Endodermal cell (in vitro differentiated cells): ENCODE measurements around the gene CARD11. TPM values are rescaled to one million over a fixed set of nuclear protein-coding genes. Genes with fewer than 3 reads are reported as not detected.
A peak's percentile ranks its signal among the peaks of the same experiment; 100 is the strongest.

ENCODE experiments used
- DNase-seq: peaks from one replicate; pipeline ENCODE4 v3.0.0-alpha.2; 2017
- H3K27ac ChIP-seq: 2 replicates; pipeline ENCODE4 v1.5.1; 2013; ENCODE audit warnings: mild to moderate bottlenecking, low read depth, low read length, moderate library complexity
- H3K27me3 ChIP-seq: 2 replicates; pipeline ENCODE4 v1.6.1; 2013; ENCODE audit warnings: mild to moderate bottlenecking, low read length, moderate library complexity; ENCODE audit not compliant: insufficient read depth, control insufficient read depth, poor library complexity, severe bottlenecking
- H3K36me3 ChIP-seq: 2 replicates; pipeline ENCODE4 v1.7.0; 2013; ENCODE audit warnings: mild to moderate bottlenecking, low read length, moderate library complexity; ENCODE audit not compliant: control insufficient read depth, insufficient read depth
- H3K4me1 ChIP-seq: one replicate; pipeline ENCODE4 v1.7.0; 2013; ENCODE audit warnings: low read length; ENCODE audit not compliant: control insufficient read depth, insufficient read depth
- H3K4me3 ChIP-seq: 2 replicates; pipeline ENCODE4 v1.5.1; 2013; ENCODE audit warnings: mild to moderate bottlenecking, low read length, moderate library complexity
- H3K9ac ChIP-seq: 2 replicates; pipeline ENCODE4 v1.6.1; 2013; ENCODE audit warnings: mild to moderate bottlenecking, low read length, moderate library complexity; ENCODE audit not compliant: poor library complexity, severe bottlenecking; ENCODE audit errors: extremely low read depth
- H3K9me3 ChIP-seq: 2 replicates; pipeline ENCODE4 v1.6.1; 2013; ENCODE audit warnings: mild to moderate bottlenecking, low read length, moderate library complexity; ENCODE audit not compliant: control insufficient read depth
- H3K27ac Mint-ChIP-seq: 2 replicates; pipeline ENCODE4 v1.8.0; 2020; ENCODE audit warnings: mixed read lengths
- H3K27me3 Mint-ChIP-seq: 2 replicates; pipeline ENCODE4 v1.8.0; 2021; ENCODE audit warnings: mild to moderate bottlenecking, mixed read lengths; ENCODE audit not compliant: insufficient read depth
- H3K36me3 Mint-ChIP-seq: 2 replicates; pipeline ENCODE4 v1.8.0; 2020; ENCODE audit warnings: low read depth, mixed read lengths
- H3K4me1 Mint-ChIP-seq: 2 replicates; pipeline ENCODE4 v1.8.0; 2020; ENCODE audit warnings: mixed read lengths
- H3K4me3 Mint-ChIP-seq: 2 replicates; pipeline ENCODE4 v1.8.0; 2020; ENCODE audit warnings: mild to moderate bottlenecking, moderate library complexity, mixed read lengths
- H3K9me3 Mint-ChIP-seq: 2 replicates; pipeline ENCODE4 v1.8.0; 2020; ENCODE audit warnings: mild to moderate bottlenecking, mixed read lengths
- WGBS, 2 experiments: methylation state at CpG; one replicate each; pipeline versions ENCODE4 v1.1.5 to v1.1.7; 2013; ENCODE audit warnings: missing lambda C conversion rate in 2 of 2, mixed read lengths in 1 of 2; ENCODE audit not compliant: insufficient coverage in 1 of 2, insufficient read length in 1 of 2; 5-methylcytosine and 5-hydroxymethylcytosine counted together
- total RNA-seq, 2 donors: library from RNA; stranded (reverse); fragmentation: NEBNext Ultra II Directional in 1 of 2; extraction: Animal tissue kit (Norgen Biotek cat#: 25700) in 1 of 2; gene quantifications; 2 replicates in 1 of 2; 3 replicates in 1 of 2; pipeline ENCODE4 v1.2.1, GENCODE V29; 2021
- TF ChIP-seq, protein P1 (sequence below): fragments of 200-600 bp; sonication (generic); conservative IDR thresholded peaks from 2 replicates; pipeline ENCODE4 v1.5.0; 2021; ENCODE audit warnings: antibody characterized with exemption, mild to moderate bottlenecking

The CARD11 gene
- total RNA-seq, 2 donors from 2014 or later, result 7.2 to 10.8 TPM

- Histone ChIP-seq H3K9ac (no peak overlapping the region), H3K27me3 (no peaks in the 10 kb centered on the region), H3K27ac (no peak overlapping the region), H3K36me3 (no peaks in the 10 kb centered on the region), H3K4me3 (no peak overlapping the region), H3K4me1 (no peaks in the 10 kb centered on the region), H3K9me3 (peaks cover 23% of the 10 kb centered on the region)
- Mint-ChIP-seq H3K27me3 (no peaks in the 10 kb centered on the region), H3K36me3 (peaks cover 18% of the 10 kb centered on the region), H3K9me3 (peaks cover 30% of the 10 kb centered on the region), H3K27ac (no peak overlapping the region), H3K4me1 (no peaks in the 10 kb centered on the region), H3K4me3 (no peak overlapping the region)
- 91 to 100% methylated on average over 4 of the region's 4 CpGs for WGBS, 2 experiments
- TF ChIP-seq, protein P1, sequence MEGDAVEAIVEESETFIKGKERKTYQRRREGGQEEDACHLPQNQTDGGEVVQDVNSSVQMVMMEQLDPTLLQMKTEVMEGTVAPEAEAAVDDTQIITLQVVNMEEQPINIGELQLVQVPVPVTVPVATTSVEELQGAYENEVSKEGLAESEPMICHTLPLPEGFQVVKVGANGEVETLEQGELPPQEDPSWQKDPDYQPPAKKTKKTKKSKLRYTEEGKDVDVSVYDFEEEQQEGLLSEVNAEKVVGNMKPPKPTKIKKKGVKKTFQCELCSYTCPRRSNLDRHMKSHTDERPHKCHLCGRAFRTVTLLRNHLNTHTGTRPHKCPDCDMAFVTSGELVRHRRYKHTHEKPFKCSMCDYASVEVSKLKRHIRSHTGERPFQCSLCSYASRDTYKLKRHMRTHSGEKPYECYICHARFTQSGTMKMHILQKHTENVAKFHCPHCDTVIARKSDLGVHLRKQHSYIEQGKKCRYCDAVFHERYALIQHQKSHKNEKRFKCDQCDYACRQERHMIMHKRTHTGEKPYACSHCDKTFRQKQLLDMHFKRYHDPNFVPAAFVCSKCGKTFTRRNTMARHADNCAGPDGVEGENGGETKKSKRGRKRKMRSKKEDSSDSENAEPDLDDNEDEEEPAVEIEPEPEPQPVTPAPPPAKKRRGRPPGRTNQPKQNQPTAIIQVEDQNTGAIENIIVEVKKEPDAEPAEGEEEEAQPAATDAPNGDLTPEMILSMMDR, result no peak
- peak; percentile 12 for DNase-seq
These were observed 91.4 kb downstream of the CARD11 start for GRCh38 chr7:2952316-2952715.

DNA sequence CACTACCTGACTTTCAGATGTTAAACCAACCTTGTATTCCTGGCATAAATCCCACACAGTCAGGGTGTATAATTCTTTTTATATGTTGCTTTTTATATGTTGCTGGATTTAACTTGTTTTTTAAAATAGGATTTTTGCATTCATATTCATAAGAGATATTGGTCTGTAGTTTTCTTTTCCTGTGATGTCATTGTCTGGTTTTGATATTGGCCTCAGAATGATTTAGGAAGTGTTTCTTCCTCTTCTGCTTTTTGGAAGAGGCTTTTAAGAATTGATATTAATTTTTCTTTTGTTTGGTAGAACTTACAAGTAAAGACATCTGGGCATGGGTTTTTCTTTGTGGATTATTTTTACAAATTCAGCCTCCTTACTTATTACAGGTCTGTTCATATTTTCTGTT lies 93.1 kb downstream of the CARD11 start:
- H3K27me3 ChIP-seq, result no peaks in the 10 kb centered on the region
- H3K36me3 Mint-ChIP-seq, result peaks cover 21% of the 10 kb centered on the region
- H3K4me1 ChIP-seq, result no peaks in the 10 kb centered on the region
- no peak overlapping the region for H3K4me3 ChIP-seq
- no peaks in the 10 kb centered on the region for H3K36me3 ChIP-seq
- H3K4me3 Mint-ChIP-seq, result no peak overlapping the region
- H3K27ac ChIP-seq, result no peak overlapping the region
- DNase-seq, result no peak
- no peaks in the 10 kb centered on the region for H3K4me1 Mint-ChIP-seq
- no peaks in the 10 kb centered on the region for H3K27me3 Mint-ChIP-seq
- H3K9me3 Mint-ChIP-seq, result peaks cover 30% of the 10 kb centered on the region
- H3K9me3 ChIP-seq, result peaks cover 23% of the 10 kb centered on the region
- no peak overlapping the region for H3K9ac ChIP-seq
- no peak overlapping the region for H3K27ac Mint-ChIP-seq
- TF ChIP-seq, protein P1, result no peak

DNA sequence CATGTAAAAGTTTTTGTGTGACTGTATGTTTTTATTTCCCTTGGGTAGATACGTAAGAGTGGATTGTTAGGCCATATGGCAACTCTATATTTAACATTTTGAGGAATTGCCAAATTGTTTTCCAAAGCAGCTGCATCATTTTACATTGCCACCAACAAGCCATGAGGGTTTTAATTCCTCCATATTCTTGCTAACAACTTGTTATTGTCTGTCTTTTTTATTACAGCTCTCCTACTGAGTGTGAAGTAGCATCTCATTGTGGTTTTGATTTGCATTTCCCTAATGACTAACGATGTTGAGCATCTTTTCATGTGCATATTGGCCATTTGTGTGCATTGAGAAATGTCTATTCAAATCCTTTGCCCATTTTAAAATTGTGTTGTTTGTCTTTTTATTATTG lies 94.9 kb downstream of the CARD11 start:
- WGBS, 2 experiments, result 78 to 83% methylated on average over 1 to 2 of the region's 2 CpGs
- no peak for DNase-seq
- TF ChIP-seq, protein P1, result no peak
- no peak overlapping the region for H3K27ac Mint-ChIP-seq
- H3K27me3 Mint-ChIP-seq, result no peaks in the 10 kb centered on the region
- H3K36me3 Mint-ChIP-seq, result peaks cover 29% of the 10 kb centered on the region
- Histone ChIP-seq H3K4me1 (no peaks in the 10 kb centered on the region), H3K9me3 (peaks cover 23% of the 10 kb centered on the region), H3K27me3 (no peaks in the 10 kb centered on the region), H3K9ac (no peak overlapping the region), H3K36me3 (no peaks in the 10 kb centered on the region), H3K27ac (no peak overlapping the region), H3K4me3 (no peak overlapping the region)
- H3K9me3 Mint-ChIP-seq, result peaks cover 30% of the 10 kb centered on the region
- no peaks in the 10 kb centered on the region for H3K4me1 Mint-ChIP-seq
- no peak overlapping the region for H3K4me3 Mint-ChIP-seq
